C4-2B (cell line): Measurements from ENCODE around the gene ATP1A4.

Experiments
- H3K27ac ChIP-seq: fragments of 450-650 bp; 2 replicates; pipeline ENCODE4 v1.5.1; 2017
- CTCF ChIP-seq: fragments of 450-650 bp; conservative IDR thresholded peaks from 2 replicates; pipeline ENCODE4 v1.5.1; 2017; ENCODE audit warnings: mild to moderate bottlenecking
- ZFX ChIP-seq: fragments of 450-650 bp; IDR thresholded peaks from 2 replicates; pipeline ENCODE4 v1.6.1; 2017

Gene ATP1A4

GRCh38 chr1:160206036-160206389 lies 54.6 kb downstream of the ATP1A4 start:
- TF ChIP-seq ZFX (no peak), CTCF (no peak)
- H3K27ac ChIP-seq: peak overlapping the region; percentile 87

GRCh38 chr1:160206421-160207117 lies 55.2 kb downstream of the ATP1A4 start:
- TF ChIP-seq CTCF (no peak), ZFX (no peak)
- peak overlapping the region; percentile 87 for H3K27ac ChIP-seq

GRCh38 chr1:160207118-160207650 lies 55.8 kb downstream of the ATP1A4 start:
- no peak overlapping the region for H3K27ac ChIP-seq
- TF ChIP-seq CTCF (no peak), ZFX (no peak)

- no peak overlapping the region for H3K27ac ChIP-seq
Observed at GRCh38 chr1:160207771-160208556, 56.6 kb downstream of the ATP1A4 start.

GRCh38 chr1:160208557-160209320 lies 57.3 kb downstream of the ATP1A4 start:
- TF ChIP-seq ZFX (no peak), CTCF (no peak)
- no peak overlapping the region for H3K27ac ChIP-seq

More at GRCh38 chr1:160207771-160208556, 56.6 kb downstream of the ATP1A4 start:
- no peak for TF ChIP-seq ZFX
- TF ChIP-seq CTCF: no peak

- no peak overlapping the region for H3K27ac ChIP-seq
- TF ChIP-seq ZFX (no peak), CTCF (no peak)
Observed at GRCh38 chr1:160209321-160210046, 58.1 kb downstream of the ATP1A4 start.
